Panc1 (cell line): ENCODE results near the gene IKZF3.

Experiments
- CTCF ChIP-seq: fragments of 450-650 bp; IDR thresholded peaks from 2 replicates; pipeline ENCODE4 v1.5.1; 2017; ENCODE audit warnings: mild to moderate bottlenecking
- POLR2AphosphoS5 ChIP-seq: IDR thresholded peaks from 2 replicates; pipeline ENCODE4 v1.6.1; 2012; ENCODE audit warnings: mild to moderate bottlenecking, low read depth, low read length, moderate library complexity

DNA sequence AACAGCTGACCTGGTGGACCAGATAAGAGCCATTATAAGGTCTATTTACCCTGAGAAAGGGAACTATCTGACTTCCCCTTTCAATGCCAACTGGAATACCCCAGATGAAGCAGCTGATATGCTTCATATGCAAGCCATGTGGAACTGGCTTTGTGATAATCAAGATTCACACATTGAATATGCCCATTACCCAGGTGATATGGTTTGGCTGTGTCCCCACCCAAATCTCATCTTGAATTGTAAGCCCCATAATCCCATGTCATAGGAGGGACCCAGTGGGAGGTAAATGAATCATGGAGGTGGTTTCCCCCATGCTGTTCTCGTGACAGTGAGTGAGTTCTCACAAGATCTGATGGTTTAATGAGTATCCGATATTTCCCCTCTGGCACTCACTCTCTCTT lies 42.1 kb downstream of the IKZF3 start:
- no peak for TF ChIP-seq CTCF
- no peak for TF ChIP-seq POLR2AphosphoS5
